ENCODE data around the gene THRAP3.

The THRAP3 gene

DNA sequence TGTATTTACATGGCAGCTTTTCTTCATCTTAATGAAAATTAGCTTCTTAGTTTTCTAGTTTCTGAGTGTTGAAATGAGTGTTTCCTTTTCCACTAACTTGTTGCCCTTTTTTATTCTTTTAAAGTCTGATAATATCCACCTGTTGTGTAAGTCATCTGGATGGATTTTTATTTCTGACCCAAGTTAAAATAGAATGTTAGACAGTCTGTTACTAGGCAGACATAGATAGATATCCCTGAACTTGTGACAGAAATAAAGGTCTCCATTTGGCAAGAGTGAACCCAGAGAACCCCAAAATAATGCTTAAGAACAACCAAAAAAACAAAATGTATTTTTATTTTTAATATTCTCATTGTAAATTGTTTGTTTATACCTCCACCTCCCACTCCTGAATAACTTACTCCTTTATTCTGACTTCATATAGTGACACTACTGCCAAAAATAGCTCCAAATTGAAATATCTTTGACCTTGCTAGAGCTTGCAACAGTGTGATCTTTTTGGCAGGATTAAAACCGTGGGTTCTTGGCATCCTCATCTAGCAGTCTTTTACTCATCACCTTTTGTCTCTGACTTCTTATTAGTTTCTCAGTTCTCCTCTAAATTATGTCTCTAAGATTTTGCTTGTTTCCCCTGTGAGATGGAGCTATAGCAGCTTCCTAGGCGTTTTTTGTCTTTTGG, 55.0 kb downstream of the THRAP3 start:
- peaks cover 55% of the 10 kb centered on the region for H3K79me2 ChIP-seq (ENCODE audit: control insufficient read depth, insufficient read depth, low read length, unreplicated experiment)
- H3K27ac ChIP-seq (ENCODE audit: low read depth, low read length) = peak overlapping the region; percentile 24; the same call in 1 of the 2 replicates
- H2AFZ ChIP-seq (ENCODE audit: low read length, unreplicated experiment) = no peak overlapping the region
- no peaks in the 10 kb centered on the region for H3K27me3 ChIP-seq (ENCODE audit: insufficient read depth, low read length)
- peaks cover 8% of the 10 kb centered on the region for H3K36me3 ChIP-seq (ENCODE audit: insufficient read depth, low read length)
- H3K4me1 ChIP-seq (ENCODE audit: control insufficient read depth, insufficient read depth, low read length, unreplicated experiment) = peaks cover 9% of the 10 kb centered on the region
- H3K4me3 ChIP-seq (ENCODE audit: low read depth, low read length) = no peak overlapping the region

DNA sequence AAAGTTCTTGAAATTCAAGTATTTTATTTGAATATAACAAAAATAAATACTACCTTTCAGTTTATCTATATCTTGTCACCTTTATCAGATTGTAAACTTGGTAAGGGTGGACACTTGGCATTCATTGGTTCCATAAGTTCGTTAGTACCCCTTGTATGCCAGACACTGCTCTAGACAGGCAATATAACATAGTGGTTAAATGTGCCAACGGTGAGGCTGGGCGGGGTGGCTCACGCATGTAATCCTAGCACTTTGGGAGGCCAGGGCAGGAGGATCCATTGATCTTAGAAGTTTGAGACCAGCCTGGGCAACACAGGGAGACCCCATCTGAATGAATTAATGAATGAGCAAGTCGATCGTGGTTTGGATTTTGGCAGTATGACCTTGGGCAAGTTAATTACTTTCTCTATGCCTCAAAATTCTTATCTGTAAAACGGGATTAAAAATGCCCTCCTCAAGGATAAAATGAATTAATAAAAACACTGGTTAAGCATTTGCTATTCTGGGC, 55.6 kb downstream of the THRAP3 start:
- peak overlapping the region; percentile 4; the same call in 1 of the 2 replicates for H3K27ac ChIP-seq (ENCODE audit: low read depth, low read length)
- no peaks in the 10 kb centered on the region for H3K27me3 ChIP-seq (ENCODE audit: insufficient read depth, low read length)
- peaks cover 11% of the 10 kb centered on the region for H3K36me3 ChIP-seq (ENCODE audit: insufficient read depth, low read length)
- no peak overlapping the region for H3K4me3 ChIP-seq (ENCODE audit: low read depth, low read length)
- H3K4me1 ChIP-seq (ENCODE audit: control insufficient read depth, insufficient read depth, low read length, unreplicated experiment) = peaks cover 9% of the 10 kb centered on the region
- no peak overlapping the region for H2AFZ ChIP-seq (ENCODE audit: low read length, unreplicated experiment)
- peaks cover 54% of the 10 kb centered on the region for H3K79me2 ChIP-seq (ENCODE audit: control insufficient read depth, insufficient read depth, low read length, unreplicated experiment)

DNA sequence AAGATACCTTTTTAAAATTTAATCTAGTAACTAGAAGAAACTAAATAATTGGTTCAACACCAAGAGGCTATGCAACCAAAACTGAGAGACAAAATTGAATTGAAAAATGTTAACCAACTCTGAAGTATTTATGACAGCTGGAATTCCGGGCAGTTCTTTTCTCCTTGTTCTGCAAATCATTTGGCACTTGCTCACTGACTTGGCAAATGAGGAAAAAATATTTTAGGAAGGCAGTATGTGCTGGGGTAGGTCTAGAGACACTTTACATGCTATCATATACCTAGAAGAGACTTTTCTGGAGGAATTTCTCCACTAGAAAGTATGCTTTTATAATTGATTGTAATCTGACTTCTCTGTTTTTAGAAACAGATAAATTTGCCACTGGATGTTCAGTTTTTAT, 59.8 kb downstream of the THRAP3 start:
- Histone ChIP-seq H2AFZ (ENCODE audit: low read length, unreplicated experiment) (no peak overlapping the region), H3K79me2 (ENCODE audit: control insufficient read depth, insufficient read depth, low read length, unreplicated experiment) (peaks cover 59% of the 10 kb centered on the region), H3K4me1 (ENCODE audit: control insufficient read depth, insufficient read depth, low read length, unreplicated experiment) (peaks cover 11% of the 10 kb centered on the region), H3K27ac (ENCODE audit: low read depth, low read length) (peak overlapping the region; percentile 3; the same call in 1 of the 2 replicates), H3K36me3 (ENCODE audit: insufficient read depth, low read length) (peaks cover 43% of the 10 kb centered on the region), H3K27me3 (ENCODE audit: insufficient read depth, low read length) (no peaks in the 10 kb centered on the region), H3K4me3 (ENCODE audit: low read depth, low read length) (no peak overlapping the region)

DNA sequence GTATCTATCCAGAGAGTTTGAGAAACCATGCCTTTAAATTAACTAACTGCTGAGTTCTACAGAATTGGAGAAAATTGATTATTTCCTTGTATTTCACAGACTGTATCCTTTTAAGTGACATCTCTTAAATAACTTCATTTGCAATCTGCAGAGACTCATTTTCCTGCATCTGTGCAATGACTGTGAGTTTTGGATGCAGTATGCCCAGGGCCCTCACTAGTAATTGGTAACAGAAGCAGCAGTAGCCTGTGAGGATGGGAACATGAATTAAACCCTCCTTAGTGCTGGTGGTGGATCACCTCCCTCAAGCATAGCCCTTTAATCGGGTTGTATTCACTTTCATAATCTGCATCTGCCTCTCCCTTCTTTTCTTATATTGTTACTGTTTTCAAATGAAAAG, 60.3 kb downstream of the THRAP3 start:
- H3K79me2 ChIP-seq (ENCODE audit: control insufficient read depth, insufficient read depth, low read length, unreplicated experiment) = peaks cover 60% of the 10 kb centered on the region

DNA sequence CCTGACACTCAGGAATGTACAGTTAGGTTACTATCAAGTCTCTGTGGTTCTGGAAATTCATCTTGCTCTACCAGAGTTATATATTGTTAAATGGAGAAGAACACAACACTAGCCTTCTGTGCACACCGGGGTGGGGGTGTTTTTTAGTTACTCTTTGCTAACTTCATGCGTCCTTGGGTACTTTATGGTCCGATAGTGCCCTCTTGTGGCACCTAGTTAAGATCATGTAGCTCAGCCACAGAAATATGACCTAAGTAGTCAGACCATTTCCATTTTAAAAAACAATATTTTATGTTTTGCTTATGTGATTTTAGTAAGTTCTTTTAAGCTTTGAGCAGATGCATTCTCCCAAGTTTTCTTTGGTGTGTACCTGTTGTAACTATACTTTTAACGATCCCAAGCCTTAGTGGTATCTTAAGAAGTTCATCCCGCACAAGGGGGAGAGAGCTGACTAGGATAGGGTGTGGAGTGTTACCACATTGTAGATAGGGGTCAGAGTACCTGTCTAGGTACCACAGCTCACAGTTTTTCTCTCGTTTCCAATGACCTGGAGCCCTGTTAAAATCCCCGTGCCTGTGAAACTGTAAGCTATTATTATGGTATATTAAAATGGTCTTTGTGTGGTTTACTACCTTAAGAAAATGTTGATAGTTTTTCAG, 61.3 kb downstream of the THRAP3 start:
- Histone ChIP-seq H3K36me3 (ENCODE audit: insufficient read depth, low read length) (peaks cover 52% of the 10 kb centered on the region), H3K4me3 (ENCODE audit: low read depth, low read length) (no peak overlapping the region), H2AFZ (ENCODE audit: low read length, unreplicated experiment) (no peak overlapping the region), H3K27me3 (ENCODE audit: insufficient read depth, low read length) (no peaks in the 10 kb centered on the region), H3K4me1 (ENCODE audit: control insufficient read depth, insufficient read depth, low read length, unreplicated experiment) (peaks cover 8% of the 10 kb centered on the region), H3K27ac (ENCODE audit: low read depth, low read length) (peak overlapping the region; percentile 37; the same call in 1 of the 2 replicates), H3K79me2 (ENCODE audit: control insufficient read depth, insufficient read depth, low read length, unreplicated experiment) (peaks cover 54% of the 10 kb centered on the region)

More for the DNA sequence above, 60.3 kb downstream of the THRAP3 start:
- Histone ChIP-seq H3K27ac (ENCODE audit: low read depth, low read length) (peak overlapping the region; percentile 24; the same call in 1 of the 2 replicates), H3K27me3 (ENCODE audit: insufficient read depth, low read length) (no peaks in the 10 kb centered on the region), H3K4me3 (ENCODE audit: low read depth, low read length) (no peak overlapping the region), H3K36me3 (ENCODE audit: insufficient read depth, low read length) (peaks cover 48% of the 10 kb centered on the region), H3K4me1 (ENCODE audit: control insufficient read depth, insufficient read depth, low read length, unreplicated experiment) (peaks cover 8% of the 10 kb centered on the region), H2AFZ (ENCODE audit: low read length, unreplicated experiment) (no peak overlapping the region)

DNA sequence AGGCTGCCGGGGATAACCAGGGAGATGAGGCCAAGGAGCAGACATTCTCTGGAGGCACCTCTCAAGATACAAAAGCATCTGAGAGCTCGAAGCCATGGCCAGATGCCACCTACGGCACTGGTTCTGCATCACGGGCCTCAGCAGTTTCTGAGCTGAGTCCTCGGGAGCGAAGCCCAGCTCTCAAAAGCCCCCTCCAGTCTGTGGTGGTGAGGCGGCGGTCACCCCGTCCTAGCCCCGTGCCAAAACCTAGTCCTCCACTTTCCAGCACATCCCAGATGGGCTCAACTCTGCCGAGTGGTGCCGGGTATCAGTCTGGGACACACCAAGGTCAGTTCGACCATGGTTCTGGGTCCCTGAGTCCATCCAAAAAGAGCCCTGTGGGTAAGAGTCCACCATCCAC, 62.6 kb downstream of the THRAP3 start:
- H3K79me2 ChIP-seq (ENCODE audit: control insufficient read depth, insufficient read depth, low read length, unreplicated experiment) = peaks cover 52% of the 10 kb centered on the region
- no peak overlapping the region for H3K27ac ChIP-seq (ENCODE audit: low read depth, low read length)
- no peaks in the 10 kb centered on the region for H3K27me3 ChIP-seq (ENCODE audit: insufficient read depth, low read length)
- H3K4me1 ChIP-seq (ENCODE audit: control insufficient read depth, insufficient read depth, low read length, unreplicated experiment) = peaks cover 8% of the 10 kb centered on the region
- H3K36me3 ChIP-seq (ENCODE audit: insufficient read depth, low read length) = peaks cover 64% of the 10 kb centered on the region
- no peak overlapping the region for H2AFZ ChIP-seq (ENCODE audit: low read length, unreplicated experiment)
- H3K4me3 ChIP-seq (ENCODE audit: low read depth, low read length) = no peak overlapping the region

DNA sequence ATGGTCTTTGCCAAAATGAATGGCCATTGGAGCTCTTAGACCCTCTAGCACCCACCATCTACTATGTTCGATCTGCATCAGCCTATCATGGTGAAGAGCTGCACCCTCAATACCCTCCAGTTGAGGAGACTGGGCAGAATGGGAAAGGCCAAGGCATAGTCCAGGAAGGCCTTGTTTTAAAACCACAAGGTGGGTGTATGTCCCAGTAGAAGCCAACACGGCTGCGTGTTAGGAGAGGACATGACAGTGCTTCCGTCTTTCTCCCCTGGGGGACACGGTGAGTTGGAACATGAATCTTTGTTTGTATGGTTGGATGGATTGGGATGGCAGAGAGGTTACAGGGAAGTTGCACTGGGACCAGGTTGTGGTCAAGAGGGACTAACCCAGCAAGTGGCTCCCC, 63.4 kb downstream of the THRAP3 start:
- H3K4me1 ChIP-seq (ENCODE audit: control insufficient read depth, insufficient read depth, low read length, unreplicated experiment) = peaks cover 8% of the 10 kb centered on the region
- peaks cover 67% of the 10 kb centered on the region for H3K36me3 ChIP-seq (ENCODE audit: insufficient read depth, low read length)
- no peak overlapping the region for H3K4me3 ChIP-seq (ENCODE audit: low read depth, low read length)
- H3K27me3 ChIP-seq (ENCODE audit: insufficient read depth, low read length) = no peaks in the 10 kb centered on the region
- peaks cover 51% of the 10 kb centered on the region for H3K79me2 ChIP-seq (ENCODE audit: control insufficient read depth, insufficient read depth, low read length, unreplicated experiment)
- H2AFZ ChIP-seq (ENCODE audit: low read length, unreplicated experiment) = no peak overlapping the region
- H3K27ac ChIP-seq (ENCODE audit: low read depth, low read length) = no peak overlapping the region

DNA sequence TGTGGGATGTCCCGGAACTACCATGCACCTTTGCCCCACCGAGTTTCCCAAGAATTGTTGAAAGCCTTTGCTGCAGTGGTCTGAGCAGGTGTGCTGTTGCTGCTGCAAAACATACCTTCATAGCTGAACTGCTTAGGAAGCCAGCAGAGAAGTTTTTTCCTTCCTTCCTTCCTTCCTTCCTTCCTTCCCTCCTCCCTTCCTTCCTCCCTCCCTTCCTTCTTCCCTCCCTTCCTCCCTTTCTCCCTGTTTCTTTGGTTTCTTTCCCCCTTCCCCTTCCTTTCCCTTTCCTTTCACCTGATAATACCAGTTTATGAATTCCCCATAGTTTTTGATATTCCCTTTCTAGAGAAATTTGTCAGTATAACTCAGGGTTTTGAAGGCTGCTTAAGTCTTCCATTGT, 71.1 kb downstream of the THRAP3 start:
- Histone ChIP-seq H3K27ac (ENCODE audit: low read depth, low read length) (no peak overlapping the region), H3K4me1 (ENCODE audit: control insufficient read depth, insufficient read depth, low read length, unreplicated experiment) (peaks cover 11% of the 10 kb centered on the region), H3K27me3 (ENCODE audit: insufficient read depth, low read length) (no peaks in the 10 kb centered on the region), H3K4me3 (ENCODE audit: low read depth, low read length) (no peak overlapping the region), H3K79me2 (ENCODE audit: control insufficient read depth, insufficient read depth, low read length, unreplicated experiment) (peaks cover 14% of the 10 kb centered on the region), H2AFZ (ENCODE audit: low read length, unreplicated experiment) (no peak overlapping the region), H3K36me3 (ENCODE audit: insufficient read depth, low read length) (peaks cover 42% of the 10 kb centered on the region)

DNA sequence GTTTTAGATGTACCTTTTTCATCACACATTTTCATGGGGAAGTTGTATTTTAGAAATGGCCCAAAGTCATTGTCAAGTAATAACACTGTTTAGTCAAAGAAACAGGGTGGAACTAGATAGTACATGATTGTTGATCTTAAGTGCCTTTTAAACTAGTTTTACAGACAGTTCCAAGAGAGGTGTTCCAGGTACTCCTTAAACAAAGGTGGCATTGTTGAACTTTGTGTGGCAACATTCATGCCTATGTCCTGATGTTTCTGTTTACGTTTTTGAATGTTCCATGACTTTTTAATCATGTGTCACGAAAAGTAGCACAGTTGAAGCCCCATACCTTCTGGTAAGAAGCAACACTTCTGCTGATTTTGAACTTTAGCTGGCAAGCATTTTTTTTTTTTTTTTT, 72.8 kb downstream of the THRAP3 start:
- peaks cover 39% of the 10 kb centered on the region for H3K36me3 ChIP-seq (ENCODE audit: insufficient read depth, low read length)
- H3K79me2 ChIP-seq (ENCODE audit: control insufficient read depth, insufficient read depth, low read length, unreplicated experiment) = peaks cover 9% of the 10 kb centered on the region
- H3K27ac ChIP-seq (ENCODE audit: low read depth, low read length) = no peak overlapping the region
- no peaks in the 10 kb centered on the region for H3K27me3 ChIP-seq (ENCODE audit: insufficient read depth, low read length)
- H3K4me1 ChIP-seq (ENCODE audit: control insufficient read depth, insufficient read depth, low read length, unreplicated experiment) = peaks cover 18% of the 10 kb centered on the region
- H2AFZ ChIP-seq (ENCODE audit: low read length, unreplicated experiment) = no peak overlapping the region
- no peak overlapping the region for H3K4me3 ChIP-seq (ENCODE audit: low read depth, low read length)

DNA sequence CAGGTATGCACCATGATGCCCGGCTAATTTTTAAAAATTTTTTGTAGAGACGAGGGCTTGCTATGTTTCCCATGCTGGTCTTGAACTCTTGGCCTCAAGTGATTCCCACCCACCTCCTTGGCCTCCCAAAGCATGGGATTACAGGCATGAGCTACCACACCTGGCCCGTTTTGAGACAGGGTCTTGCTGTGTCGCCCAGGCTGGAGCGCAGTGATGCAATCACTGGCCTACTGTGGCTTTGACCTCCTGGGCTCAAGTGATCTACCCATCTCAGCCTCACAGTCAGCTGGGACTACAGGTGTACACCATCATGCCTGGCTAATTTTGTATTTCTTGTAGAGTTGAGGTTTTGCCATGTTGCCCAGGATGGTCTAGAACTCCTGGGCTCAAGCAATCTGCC, 74.4 kb downstream of the THRAP3 start:
- Histone ChIP-seq H3K27ac (ENCODE audit: low read depth, low read length) (peak overlapping the region; percentile 64; the same call in 1 of the 2 replicates), H3K4me1 (ENCODE audit: control insufficient read depth, insufficient read depth, low read length, unreplicated experiment) (peaks cover 18% of the 10 kb centered on the region), H3K4me3 (ENCODE audit: low read depth, low read length) (no peak overlapping the region), H3K36me3 (ENCODE audit: insufficient read depth, low read length) (peaks cover 33% of the 10 kb centered on the region), H3K27me3 (ENCODE audit: insufficient read depth, low read length) (no peaks in the 10 kb centered on the region), H2AFZ (ENCODE audit: low read length, unreplicated experiment) (no peak overlapping the region), H3K79me2 (ENCODE audit: control insufficient read depth, insufficient read depth, low read length, unreplicated experiment) (peaks cover 5% of the 10 kb centered on the region)

DNA sequence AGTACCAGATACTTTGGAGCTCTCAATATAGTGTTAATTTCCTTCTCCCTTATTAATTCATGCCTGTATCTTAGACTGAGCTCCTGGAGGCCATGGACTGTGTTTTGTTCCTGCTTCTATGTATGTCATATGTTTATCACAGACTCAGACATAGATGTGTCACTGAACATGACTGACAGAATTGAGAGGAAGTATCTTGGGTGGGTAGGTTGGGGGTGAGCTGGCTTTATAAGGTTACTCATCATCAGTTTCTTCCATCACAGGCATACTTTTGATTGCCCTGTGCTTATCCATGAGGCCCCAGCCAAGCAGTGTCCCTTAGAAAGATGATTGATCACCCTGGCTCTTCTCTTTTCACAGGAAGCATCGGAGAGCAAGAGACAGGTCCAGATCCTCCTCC, 76.3 kb downstream of the THRAP3 start:
- Histone ChIP-seq H3K4me1 (ENCODE audit: control insufficient read depth, insufficient read depth, low read length, unreplicated experiment) (peaks cover 20% of the 10 kb centered on the region), H3K79me2 (ENCODE audit: control insufficient read depth, insufficient read depth, low read length, unreplicated experiment) (no peaks in the 10 kb centered on the region), H3K27ac (ENCODE audit: low read depth, low read length) (peak overlapping the region; percentile 87), H3K4me3 (ENCODE audit: low read depth, low read length) (no peak overlapping the region), H3K27me3 (ENCODE audit: insufficient read depth, low read length) (no peaks in the 10 kb centered on the region), H2AFZ (ENCODE audit: low read length, unreplicated experiment) (no peak overlapping the region), H3K36me3 (ENCODE audit: insufficient read depth, low read length) (peaks cover 24% of the 10 kb centered on the region)
